ENCODE measurements around the gene IKZF5.

Gene IKZF5

GRCh38 chr10:123034332-123034731 lies 25.7 kb upstream of the IKZF5 start:
- Histone ChIP-seq H3F3A (ENCODE audit: insufficient read depth, low read length) (no peaks in the 10 kb centered on the region), H4K20me1 (ENCODE audit: insufficient read depth, low read length) (no peaks in the 10 kb centered on the region), H3K9me2 (replicated peaks; ENCODE audit: insufficient read depth, low read length) (no peaks in the 10 kb centered on the region), H3K9me3 (replicated peaks; ENCODE audit: insufficient read depth, low read length) (no peaks in the 10 kb centered on the region), H3K4me2 (ENCODE audit: low read depth, low read length) (no peak overlapping the region), H3K4me1 (ENCODE audit: low read length) (no peaks in the 10 kb centered on the region), H3K79me2 (ENCODE audit: low read length) (no peaks in the 10 kb centered on the region), H3K4me3 (ENCODE audit: low read length) (no peak overlapping the region), H3K27me3 (replicated peaks; ENCODE audit: insufficient read depth, low read length) (no peaks in the 10 kb centered on the region), H3K36me3 (replicated peaks; ENCODE audit: insufficient read depth, low read length) (no peaks in the 10 kb centered on the region), H3K27ac (ENCODE audit: low read length) (no peak overlapping the region), H2AFZ (ENCODE audit: low read length) (no peak overlapping the region), H3K9ac (ENCODE audit: low read length) (no peak overlapping the region)
- TF ChIP-seq CTCF (IDR thresholded peaks at IDR 0.05; ENCODE audit: low read length), result no peak
- no peak for TF ChIP-seq EZH2 (optimal IDR thresholded peaks at IDR 0.05; ENCODE audit: low read depth, low read length)
- TF ChIP-seq EZH2phosphoT487 (IDR thresholded peaks at IDR 0.05; ENCODE audit: low read length), result no peak
- no peak for DNase-seq

GRCh38 chr10:123031124-123031523 lies 22.5 kb upstream of the IKZF5 start:
- no peaks in the 10 kb centered on the region for H3K79me2 ChIP-seq (ENCODE audit: low read length)
- no peak for DNase-seq
- no peaks in the 10 kb centered on the region for H4K20me1 ChIP-seq (ENCODE audit: insufficient read depth, low read length)
- no peaks in the 10 kb centered on the region for H3K27me3 ChIP-seq (replicated peaks; ENCODE audit: insufficient read depth, low read length)
- no peaks in the 10 kb centered on the region for H3K4me1 ChIP-seq (ENCODE audit: low read length)
- TF ChIP-seq CTCF (IDR thresholded peaks at IDR 0.05; ENCODE audit: low read length) (no peak), EZH2phosphoT487 (IDR thresholded peaks at IDR 0.05; ENCODE audit: low read length) (no peak), EZH2 (optimal IDR thresholded peaks at IDR 0.05; ENCODE audit: low read depth, low read length) (no peak)
- no peaks in the 10 kb centered on the region for H3K9me3 ChIP-seq (replicated peaks; ENCODE audit: insufficient read depth, low read length)
- H3K9ac ChIP-seq (ENCODE audit: low read length), result no peak overlapping the region
- no peak overlapping the region for H3K4me2 ChIP-seq (ENCODE audit: low read depth, low read length)
- no peak overlapping the region for H3K4me3 ChIP-seq (ENCODE audit: low read length)
- no peaks in the 10 kb centered on the region for H3F3A ChIP-seq (ENCODE audit: insufficient read depth, low read length)
- no peak overlapping the region for H3K27ac ChIP-seq (ENCODE audit: low read length)
- H2AFZ ChIP-seq (ENCODE audit: low read length), result no peak overlapping the region
- H3K36me3 ChIP-seq (replicated peaks; ENCODE audit: insufficient read depth, low read length), result no peaks in the 10 kb centered on the region
- H3K9me2 ChIP-seq (replicated peaks; ENCODE audit: insufficient read depth, low read length), result no peaks in the 10 kb centered on the region

- no peak for TF ChIP-seq EZH2 (optimal IDR thresholded peaks at IDR 0.05; ENCODE audit: low read depth, low read length)
- no peak for TF ChIP-seq EZH2phosphoT487 (IDR thresholded peaks at IDR 0.05; ENCODE audit: low read length)
- no peak for TF ChIP-seq CTCF (IDR thresholded peaks at IDR 0.05; ENCODE audit: low read length)
- Histone ChIP-seq H3K36me3 (replicated peaks; ENCODE audit: insufficient read depth, low read length) (no peaks in the 10 kb centered on the region), H3K4me2 (ENCODE audit: low read depth, low read length) (no peak overlapping the region), H3K9me2 (replicated peaks; ENCODE audit: insufficient read depth, low read length) (no peaks in the 10 kb centered on the region), H3F3A (ENCODE audit: insufficient read depth, low read length) (no peaks in the 10 kb centered on the region), H3K79me2 (ENCODE audit: low read length) (no peaks in the 10 kb centered on the region), H3K27me3 (replicated peaks; ENCODE audit: insufficient read depth, low read length) (no peaks in the 10 kb centered on the region), H2AFZ (ENCODE audit: low read length) (no peak overlapping the region), H3K9ac (ENCODE audit: low read length) (no peak overlapping the region), H4K20me1 (ENCODE audit: insufficient read depth, low read length) (no peaks in the 10 kb centered on the region), H3K4me3 (ENCODE audit: low read length) (no peak overlapping the region), H3K27ac (ENCODE audit: low read length) (no peak overlapping the region), H3K4me1 (ENCODE audit: low read length) (no peaks in the 10 kb centered on the region), H3K9me3 (replicated peaks; ENCODE audit: insufficient read depth, low read length) (no peaks in the 10 kb centered on the region)
- no peak for DNase-seq
Measured at GRCh38 chr10:123027861-123028260, 19.3 kb upstream of the IKZF5 start.

Data from MM.1S (cell line).